GM19351 (cell line): ENCODE measurements around the gene RIMBP2.
"Not testable (repeated sequence)": the region's sequence is repeated elsewhere in the genome, so short reads cannot be mapped to it uniquely, and the experiment has no call there.

ENCODE experiments used
- ATAC-seq: cut with Tn5 transposase; IDR thresholded peaks from one replicate; pipeline ENCODE4 v1.9.1; 2021; ENCODE audit warnings: mild to moderate bottlenecking, moderate library complexity; ENCODE audit not compliant: unreplicated experiment

RIMBP2 gene

GRCh38 chr12:130715998-130716968 lies at the start of gene RIMBP2:
Gene RIMBP2 (minus strand): TSS chr12:130716299. CDS start chr12:130479013, 237,286 bp downstream.
- ATAC-seq, result no peak

- ATAC-seq, result no peak
Observed at GRCh38 chr12:130765186-130765659, 49.1 kb upstream of the RIMBP2 start.

GRCh38 chr12:130764475-130765185 lies 48.5 kb upstream of the RIMBP2 start:
- ATAC-seq, result no peak

GRCh38 chr12:130764073-130764472 lies 48.0 kb upstream of the RIMBP2 start:
- no peak for ATAC-seq

- ATAC-seq, result no peak
Observed at GRCh38 chr12:130762319-130762675, 46.2 kb upstream of the RIMBP2 start.

GRCh38 chr12:130761537-130762318 lies 45.6 kb upstream of the RIMBP2 start:
- ATAC-seq, result peak; percentile 60

- ATAC-seq, result no peak
Observed at GRCh38 chr12:130754234-130754901, 38.3 kb upstream of the RIMBP2 start.

- no peak for ATAC-seq
Observed at GRCh38 chr12:130752692-130753230, 36.7 kb upstream of the RIMBP2 start.

GRCh38 chr12:130752037-130752436 lies 35.9 kb upstream of the RIMBP2 start:
- not testable (repeated sequence) for ATAC-seq

- no peak for ATAC-seq
Observed at GRCh38 chr12:130748786-130749185, 32.7 kb upstream of the RIMBP2 start.

GRCh38 chr12:130747867-130748740 lies 32.0 kb upstream of the RIMBP2 start:
- peak; percentile 95 for ATAC-seq

- no peak for ATAC-seq
Observed at GRCh38 chr12:130746546-130746945, 30.4 kb upstream of the RIMBP2 start.

- no peak for ATAC-seq
Observed at GRCh38 chr12:130745921-130746320, 29.8 kb upstream of the RIMBP2 start.

GRCh38 chr12:130744274-130744673 lies 28.2 kb upstream of the RIMBP2 start:
- no peak for ATAC-seq

- ATAC-seq, result no peak
Observed at GRCh38 chr12:130743606-130744005, 27.5 kb upstream of the RIMBP2 start.

GRCh38 chr12:130743176-130743575 lies 27.1 kb upstream of the RIMBP2 start:
- ATAC-seq, result no peak

- ATAC-seq, result no peak
Observed at GRCh38 chr12:130742716-130743115, 26.6 kb upstream of the RIMBP2 start.

- no peak for ATAC-seq
Observed at GRCh38 chr12:130742112-130742511, 26.0 kb upstream of the RIMBP2 start.

GRCh38 chr12:130739571-130739970 lies 23.5 kb upstream of the RIMBP2 start:
- ATAC-seq, result no peak
